GM12873 (cell line): ENCODE measurements around the gene LAMP5.

Experiments used
- CTCF ChIP-seq: IDR thresholded peaks from 2 replicates; pipeline ENCODE4 v1.5.1; 2012; ENCODE audit warnings: low read depth, mild to moderate bottlenecking, moderate library complexity, low read length, control low read depth; ENCODE audit not compliant: insufficient read depth; ENCODE audit errors: missing control alignments

Gene LAMP5

DNA sequence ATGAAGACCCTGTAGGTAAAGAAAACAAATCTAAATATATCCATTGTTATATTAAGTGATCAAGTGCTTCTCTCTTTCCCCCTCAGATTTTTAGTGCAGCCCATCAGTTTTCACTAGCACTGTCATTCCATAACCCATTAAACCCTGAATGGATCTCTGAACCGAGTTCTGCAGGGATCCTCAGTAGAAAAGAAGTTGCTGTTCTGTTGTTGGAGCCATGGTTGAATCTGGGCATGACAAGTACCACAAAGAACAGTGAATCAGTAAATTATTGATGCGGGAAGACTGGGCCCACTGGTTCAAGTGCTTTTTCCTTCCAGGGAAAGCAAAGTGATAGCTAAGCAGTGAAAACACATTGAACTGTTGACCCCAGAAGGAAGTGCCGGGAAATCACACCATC lies 60.4 kb downstream of the LAMP5 start:
- no peak for TF ChIP-seq CTCF

GRCh38 chr20:9575836-9576235 lies 61.4 kb downstream of the LAMP5 start:
- no peak for TF ChIP-seq CTCF

DNA sequence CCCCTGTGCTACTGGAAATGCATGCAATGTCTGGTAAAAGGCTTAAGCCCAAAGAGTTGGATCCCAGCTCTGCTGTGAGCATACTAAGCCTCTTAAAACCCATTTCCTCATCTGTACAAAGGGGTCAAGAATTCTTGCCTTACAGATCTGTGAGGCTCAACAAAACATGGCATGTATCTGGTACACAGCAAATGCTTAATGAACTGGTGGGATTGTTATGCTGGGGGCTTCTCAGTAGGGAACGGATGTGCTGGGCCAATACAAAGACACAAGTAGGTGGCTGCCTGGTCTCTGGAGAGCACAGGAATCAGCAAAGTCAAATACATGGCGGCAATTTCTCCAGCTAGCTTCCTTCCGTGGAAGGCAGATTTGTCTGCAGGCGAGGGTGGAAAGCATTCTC lies 62.3 kb downstream of the LAMP5 start:
- no peak for TF ChIP-seq CTCF

DNA sequence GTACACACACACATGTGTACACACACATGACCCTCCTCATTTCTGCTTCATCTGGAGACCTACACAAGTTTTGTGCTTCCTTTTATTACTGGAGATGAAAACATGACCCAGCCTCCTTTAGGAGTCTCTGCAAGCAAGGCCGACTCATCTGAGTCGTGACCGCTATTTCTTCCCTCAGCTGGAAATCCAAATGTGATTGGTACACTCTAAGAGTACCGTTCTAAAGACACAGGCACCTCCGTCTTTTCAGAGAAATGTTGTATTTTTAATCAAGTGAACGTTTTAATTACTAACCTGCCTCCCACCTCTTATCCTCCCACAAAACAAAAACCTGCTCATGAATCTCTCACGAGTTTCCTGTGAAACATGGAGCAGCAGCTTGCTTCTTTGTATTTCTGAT lies 63.0 kb downstream of the LAMP5 start:
- TF ChIP-seq CTCF = no peak

GRCh38 chr20:9578594-9578993 lies 64.2 kb downstream of the LAMP5 start:
- TF ChIP-seq CTCF = no peak
